HG03558 (cell line): ENCODE measurements around the gene CCDC89.
"Not testable (repeated sequence)": the region's sequence is repeated elsewhere in the genome, so short reads cannot be mapped to it uniquely, and the experiment has no call there.

Experiments used
- ATAC-seq: cut with Tn5 transposase; IDR thresholded peaks from one replicate; pipeline ENCODE4 v1.9.1; 2021; ENCODE audit warnings: moderate number of reproducible peaks; ENCODE audit not compliant: unreplicated experiment; ENCODE audit errors: extremely low read depth

CCDC89 gene

GRCh38 chr11:85695546-85695945 is 9.6 kb upstream of the CCDC89 start:
- no peak for ATAC-seq

- no peak for ATAC-seq
Observed at GRCh38 chr11:85694385-85694980, 8.5 kb upstream of the CCDC89 start.

- ATAC-seq: no peak
Observed at GRCh38 chr11:85685125-85685819, 723 bp downstream of the CCDC89 start.

- peak; percentile 53 for ATAC-seq
Observed at GRCh38 chr11:85682330-85683305, 3.4 kb downstream of the CCDC89 start.

- no peak for ATAC-seq
Observed at GRCh38 chr11:85680897-85681296, 5.1 kb downstream of the CCDC89 start.

GRCh38 chr11:85679576-85679975 is 6.4 kb downstream of the CCDC89 start:
- no peak for ATAC-seq

GRCh38 chr11:85673393-85673792 is 12.6 kb downstream of the CCDC89 start:
- ATAC-seq: no peak

- ATAC-seq: no peak
Observed at GRCh38 chr11:85672105-85672902, 13.7 kb downstream of the CCDC89 start.

- ATAC-seq: not testable (repeated sequence)
Observed at GRCh38 chr11:85670949-85671663, 14.9 kb downstream of the CCDC89 start.

- ATAC-seq: no peak
Observed at GRCh38 chr11:85668157-85668556, 17.8 kb downstream of the CCDC89 start.

GRCh38 chr11:85666687-85667086 is 19.3 kb downstream of the CCDC89 start:
- ATAC-seq: no peak

GRCh38 chr11:85665733-85666132 is 20.3 kb downstream of the CCDC89 start:
- no peak for ATAC-seq

- peak; percentile 79 for ATAC-seq
Observed at GRCh38 chr11:85664615-85665481, 21.1 kb downstream of the CCDC89 start, which contains the start of gene CREBZF. CREBZF (minus strand) TSS chr11:85665129; CDS start chr11:85664875, 254 bp downstream.

GRCh38 chr11:85663753-85664614 is 22.0 kb downstream of the CCDC89 start:
- peak; percentile 28 for ATAC-seq

- ATAC-seq: no peak
Observed at GRCh38 chr11:85663080-85663752, 22.8 kb downstream of the CCDC89 start.

GRCh38 chr11:85661972-85662664 is 23.9 kb downstream of the CCDC89 start:
- ATAC-seq: no peak
